Measurements from ENCODE around the gene LAIR2.
"Not testable (repeated sequence)": the region's sequence is repeated elsewhere in the genome, so short reads cannot be mapped to it uniquely, and the experiment has no call there.

The LAIR2 gene

GRCh38 chr19:54492568-54492967, 10.1 kb upstream of the LAIR2 start:
- DNase-seq (ENCODE audit: low read depth in 4 of 4, low spot score in 1 of 4), result no peak

- DNase-seq (ENCODE audit: low read depth in 4 of 4, low spot score in 1 of 4), result not testable (repeated sequence)
These were observed 9.6 kb upstream of the LAIR2 start for GRCh38 chr19:54493056-54493455.

- no peak for DNase-seq (ENCODE audit: low read depth in 4 of 4, low spot score in 1 of 4)
These were observed 8.6 kb upstream of the LAIR2 start for GRCh38 chr19:54493967-54494585.

- DNase-seq (ENCODE audit: low read depth in 4 of 4, low spot score in 1 of 4), result not testable (repeated sequence)
These were observed 7.3 kb upstream of the LAIR2 start for GRCh38 chr19:54495284-54495683.

- not testable (repeated sequence) for DNase-seq (ENCODE audit: low read depth in 4 of 4, low spot score in 1 of 4)
These were observed 4.7 kb upstream of the LAIR2 start for GRCh38 chr19:54497747-54498450.

- DNase-seq (ENCODE audit: low read depth in 4 of 4, low spot score in 1 of 4), result not testable (repeated sequence)
These were observed 4.2 kb upstream of the LAIR2 start for GRCh38 chr19:54498451-54498772.

GRCh38 chr19:54505542-54505941, 2.9 kb downstream of the LAIR2 start:
- not testable (repeated sequence) for DNase-seq (ENCODE audit: low read depth in 4 of 4, low spot score in 1 of 4)

GRCh38 chr19:54506079-54506478, 3.4 kb downstream of the LAIR2 start:
- no peak for DNase-seq (ENCODE audit: low read depth in 4 of 4, low spot score in 1 of 4)

- DNase-seq (ENCODE audit: low read depth in 4 of 4, low spot score in 1 of 4), result not testable (repeated sequence)
These were observed 4.5 kb downstream of the LAIR2 start for GRCh38 chr19:54507038-54507717.

GRCh38 chr19:54507824-54508223, 5.2 kb downstream of the LAIR2 start:
- DNase-seq (ENCODE audit: low read depth in 4 of 4, low spot score in 1 of 4), result no peak

- not testable (repeated sequence) for DNase-seq (ENCODE audit: low read depth in 4 of 4, low spot score in 1 of 4)
These were observed 5.9 kb downstream of the LAIR2 start for GRCh38 chr19:54508487-54508886.

- DNase-seq (ENCODE audit: low read depth in 4 of 4, low spot score in 1 of 4), result not testable (repeated sequence)
These were observed 6.7 kb downstream of the LAIR2 start for GRCh38 chr19:54509200-54509940.

GRCh38 chr19:54515156-54515555, 12.5 kb downstream of the LAIR2 start:
- DNase-seq (ENCODE audit: low read depth in 4 of 4, low spot score in 1 of 4), result no peak

- DNase-seq (ENCODE audit: low read depth in 4 of 4, low spot score in 1 of 4), result peak in 3 of 4 experiments; percentile 32 to 46 (median 38)
These were observed 14.9 kb downstream of the LAIR2 start for GRCh38 chr19:54517483-54517882.

- no peak for DNase-seq (ENCODE audit: low read depth in 4 of 4, low spot score in 1 of 4)
These were observed 16.2 kb downstream of the LAIR2 start for GRCh38 chr19:54518844-54519243.

- no peak for DNase-seq (ENCODE audit: low read depth in 4 of 4, low spot score in 1 of 4)
These were observed 18.6 kb downstream of the LAIR2 start for GRCh38 chr19:54521022-54521859.

- DNase-seq (ENCODE audit: low read depth in 4 of 4, low spot score in 1 of 4), result no peak
These were observed 19.4 kb downstream of the LAIR2 start for GRCh38 chr19:54521860-54522513.

- peak in 2 of 4 experiments; percentile 10 to 52 for DNase-seq (ENCODE audit: low read depth in 4 of 4, low spot score in 1 of 4)
These were observed 20.8 kb downstream of the LAIR2 start for GRCh38 chr19:54523403-54523802.

GRCh38 chr19:54525636-54526035, 23.0 kb downstream of the LAIR2 start:
- no peak for DNase-seq (ENCODE audit: low read depth in 4 of 4, low spot score in 1 of 4)

GRCh38 chr19:54526972-54527371, 24.3 kb downstream of the LAIR2 start:
- DNase-seq (ENCODE audit: low read depth in 4 of 4, low spot score in 1 of 4), result no peak
